ENCODE measurements around the gene UGGT2.
"Not testable (repeated sequence)": the region's sequence is repeated elsewhere in the genome, so short reads cannot be mapped to it uniquely, and the experiment has no call there.

UGGT2 gene

GRCh38 chr13:96053003-96053703 lies at the start of gene UGGT2:
Gene UGGT2 (minus strand): TSS chr13:96053401. CDS start chr13:96053312, 89 bp downstream.
- peak; percentile 85 for DNase-seq

- no peak for DNase-seq
These were observed 47.4 kb upstream of the UGGT2 start for GRCh38 chr13:96100457-96101220.

GRCh38 chr13:96093296-96094006 lies 40.2 kb upstream of the UGGT2 start:
- no peak for DNase-seq

GRCh38 chr13:96091164-96092117 lies 38.2 kb upstream of the UGGT2 start:
- DNase-seq: no peak

GRCh38 chr13:96090240-96091101 lies 37.3 kb upstream of the UGGT2 start:
- DNase-seq: no peak

GRCh38 chr13:96089749-96090239 lies 36.6 kb upstream of the UGGT2 start, which contains the start of gene HS6ST3:
Gene HS6ST3 (plus strand): TSS chr13:96090107.
- no peak for DNase-seq

GRCh38 chr13:96089139-96089538 lies 35.9 kb upstream of the UGGT2 start:
- no peak for DNase-seq

- no peak for DNase-seq
These were observed 33.5 kb upstream of the UGGT2 start for GRCh38 chr13:96086736-96087135.

- no peak for DNase-seq
These were observed 29.4 kb upstream of the UGGT2 start for GRCh38 chr13:96082640-96083039.

- no peak for DNase-seq
These were observed 28.7 kb upstream of the UGGT2 start for GRCh38 chr13:96081888-96082287.

GRCh38 chr13:96080676-96081075 lies 27.5 kb upstream of the UGGT2 start:
- DNase-seq: no peak

- DNase-seq: no peak
These were observed 22.8 kb upstream of the UGGT2 start for GRCh38 chr13:96075953-96076543.

- no peak for DNase-seq
These were observed 19.2 kb upstream of the UGGT2 start for GRCh38 chr13:96072392-96072791.

GRCh38 chr13:96071504-96071903 lies 18.3 kb upstream of the UGGT2 start:
- DNase-seq: no peak

- no peak for DNase-seq
These were observed 15.5 kb upstream of the UGGT2 start for GRCh38 chr13:96068729-96069128.

- DNase-seq: no peak
These were observed 12.6 kb upstream of the UGGT2 start for GRCh38 chr13:96065849-96066248.

- peak; percentile 53 for DNase-seq
These were observed 572 bp downstream of the UGGT2 start for GRCh38 chr13:96052656-96053002.

GRCh38 chr13:96051946-96052345 lies 1.3 kb downstream of the UGGT2 start:
- not testable (repeated sequence) for DNase-seq

- DNase-seq: not testable (repeated sequence)
These were observed 1.7 kb downstream of the UGGT2 start for GRCh38 chr13:96051491-96051890.

GRCh38 chr13:96050955-96051354 lies 2.2 kb downstream of the UGGT2 start:
- DNase-seq: not testable (repeated sequence)
